Kidney (tissue), 14 donors: ENCODE data around the gene TMEM192. TPM values are rescaled to one million over a fixed set of nuclear protein-coding genes. Genes with fewer than 3 reads are reported as not detected.
A peak's percentile ranks its signal among the peaks of the same experiment; 100 is the strongest.
"Not testable (repeated sequence)": the region's sequence is repeated elsewhere in the genome, so short reads cannot be mapped to it uniquely, and the experiment has no call there.

ENCODE experiments used
- DNase-seq, 5 donors: peaks; one replicate each; pipeline ENCODE4 v3.0.0-alpha.2; 2013 to 2020
- FAIRE-seq: peaks from 2 replicates; lab custom pipeline; 2012; peaks lifted over from hg19 to GRCh38; lab: Jason Lieb, UNC
- H3K27ac ChIP-seq, 2 donors: one replicate each; pipeline ENCODE4 v1.7.0; 2013; ENCODE audit warnings: low read depth in 2 of 2, low read length in 2 of 2, inconsistent platforms in 1 of 2
- H3K27me3 ChIP-seq: one replicate; pipeline ENCODE4 v1.7.1; 2013; ENCODE audit warnings: low read length, inconsistent platforms; ENCODE audit not compliant: control insufficient read depth, insufficient read depth
- H3K36me3 ChIP-seq, 3 donors: one replicate each; pipeline versions ENCODE4 v1.7.0 to v1.7.1; 2013; ENCODE audit warnings: low read length in 3 of 3, control low read depth in 1 of 3, inconsistent platforms in 1 of 3; ENCODE audit not compliant: insufficient read depth in 3 of 3, control insufficient read depth in 2 of 3
- H3K4me1 ChIP-seq, 3 donors: one replicate each; pipeline versions ENCODE4 v1.7.0 to v1.7.1; 2013; ENCODE audit warnings: low read length in 3 of 3, inconsistent platforms in 1 of 3, low read depth in 1 of 3; ENCODE audit not compliant: control insufficient read depth in 2 of 3, insufficient read depth in 2 of 3
- H3K4me3 ChIP-seq, 3 donors: one replicate each; pipeline versions ENCODE4 v1.7.0 to v1.8.1; 2013; ENCODE audit warnings: low read length in 3 of 3, control low read depth in 1 of 3, inconsistent platforms in 1 of 3
- H3K9ac ChIP-seq, 3 donors: one replicate each; pipeline versions ENCODE4 v1.7.0 to v1.7.1; 2013; ENCODE audit warnings: low read length in 3 of 3, control low read depth in 1 of 3, inconsistent platforms in 1 of 3
- H3K9me3 ChIP-seq, 3 donors: one replicate each; pipeline versions ENCODE4 v1.7.0 to v1.7.1; 2013; ENCODE audit warnings: low read length in 3 of 3, control low read depth in 1 of 3, inconsistent platforms in 1 of 3; ENCODE audit not compliant: control insufficient read depth in 2 of 3, insufficient read depth in 1 of 3
- intact Hi-C: fragments of 100-400 bp; cut with DNase I; formaldehyde crosslinking; loops from one replicate; pipeline ENCODE4 v1.11.1; 2022
- polyA plus RNA-seq: library from polyadenylated mRNA; stranded (reverse); fragments of 350-450 nt; fragmentation: Illumina TruSeq; extraction: RNeasy Lipid Tissue Mini Kit (QIAGEN cat#74804); gene quantifications from one replicate; pipeline ENCODE4 v1.2.3, GENCODE V29; 2014; ENCODE audit warnings: low read depth, low replicate concordance; ENCODE audit not compliant: insufficient read depth
- total RNA-seq: library from RNA; stranded (reverse); fragmentation: NEBNext Ultra II Directional; extraction: Animal tissue kit (Norgen Biotek cat#: 25700); gene quantifications from one replicate; pipeline ENCODE4 v1.2.1, GENCODE V29; 2021
- TF ChIP-seq, protein P1 (sequence below): IDR thresholded peaks from 3 replicates; pipeline ENCODE4 v1.5.1; 2012; ENCODE audit warnings: mild to moderate bottlenecking, moderate library complexity, borderline replicate concordance; ENCODE audit not compliant: insufficient read depth; ENCODE audit errors: extremely low read depth
- donor health status: control.
- donor health status: control.
- donor health status: control.
- donor health status: control.
- donor health status: control.
- donor health status: DM: yes; HTN: yes; CAD: no.
- donor health status: Normal renal cell carcinoma (clear cell type).

TMEM192 gene
- total and polyA plus RNA-seq, 2 donors from 2014 or later: 14.9 to 19.6 TPM

DNA sequence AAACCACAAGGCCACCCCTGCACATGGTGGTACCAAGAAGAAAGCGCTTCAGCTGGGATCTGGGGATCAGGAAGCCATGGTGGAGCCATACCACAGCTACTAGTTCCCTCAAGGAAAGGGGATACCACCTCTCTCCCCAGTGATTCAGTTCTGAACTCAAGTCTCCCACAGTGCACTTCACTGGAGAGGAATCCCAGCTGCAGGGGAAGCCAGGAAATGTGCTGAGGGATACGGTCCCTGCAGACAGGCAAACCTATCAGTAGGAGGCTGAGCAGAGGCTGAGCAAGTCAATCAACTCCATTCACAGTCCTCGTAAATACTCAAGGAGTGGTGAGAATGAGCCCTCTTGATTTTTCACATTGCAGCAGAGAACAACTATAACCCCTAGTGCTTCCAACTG is 11.0 kb downstream of the TMEM192 start:
- peaks cover 0 to 3% (median 0%) of the 10 kb centered on the region in 3 donors for H3K4me1 ChIP-seq
- intact Hi-C loops: no loop called here
- no peak overlapping the region for H3K27ac ChIP-seq
- H3K4me3 ChIP-seq: no peak overlapping the region
- no peaks in the 10 kb centered on the region for H3K27me3 ChIP-seq
- no peak for DNase-seq
- TF ChIP-seq, protein P1, sequence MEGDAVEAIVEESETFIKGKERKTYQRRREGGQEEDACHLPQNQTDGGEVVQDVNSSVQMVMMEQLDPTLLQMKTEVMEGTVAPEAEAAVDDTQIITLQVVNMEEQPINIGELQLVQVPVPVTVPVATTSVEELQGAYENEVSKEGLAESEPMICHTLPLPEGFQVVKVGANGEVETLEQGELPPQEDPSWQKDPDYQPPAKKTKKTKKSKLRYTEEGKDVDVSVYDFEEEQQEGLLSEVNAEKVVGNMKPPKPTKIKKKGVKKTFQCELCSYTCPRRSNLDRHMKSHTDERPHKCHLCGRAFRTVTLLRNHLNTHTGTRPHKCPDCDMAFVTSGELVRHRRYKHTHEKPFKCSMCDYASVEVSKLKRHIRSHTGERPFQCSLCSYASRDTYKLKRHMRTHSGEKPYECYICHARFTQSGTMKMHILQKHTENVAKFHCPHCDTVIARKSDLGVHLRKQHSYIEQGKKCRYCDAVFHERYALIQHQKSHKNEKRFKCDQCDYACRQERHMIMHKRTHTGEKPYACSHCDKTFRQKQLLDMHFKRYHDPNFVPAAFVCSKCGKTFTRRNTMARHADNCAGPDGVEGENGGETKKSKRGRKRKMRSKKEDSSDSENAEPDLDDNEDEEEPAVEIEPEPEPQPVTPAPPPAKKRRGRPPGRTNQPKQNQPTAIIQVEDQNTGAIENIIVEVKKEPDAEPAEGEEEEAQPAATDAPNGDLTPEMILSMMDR: no peak
- H3K36me3 ChIP-seq: peaks cover 0 to 11% (median 8%) of the 10 kb centered on the region in 3 donors
- no peaks in the 10 kb centered on the region for H3K9me3 ChIP-seq
- H3K9ac ChIP-seq: no peak overlapping the region
- FAIRE-seq: no peak

DNA sequence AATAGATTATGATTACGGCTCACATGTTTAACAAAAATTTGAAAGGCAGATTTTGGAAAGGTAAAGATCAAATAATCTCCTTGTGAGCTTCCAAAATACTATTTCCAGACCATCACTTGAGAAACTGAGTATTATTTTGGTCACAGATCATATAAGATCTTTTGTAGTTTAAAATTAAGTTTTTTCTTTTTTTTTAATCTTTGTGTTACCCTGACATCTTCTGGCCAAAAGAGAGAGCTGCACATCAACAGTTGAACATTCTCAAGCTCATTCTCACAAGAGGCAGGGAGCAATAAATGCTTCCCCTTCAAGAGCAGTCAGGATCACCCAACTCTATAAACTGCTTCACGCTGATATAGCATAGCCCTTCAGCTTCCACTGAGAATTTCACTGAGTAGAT is 15.9 kb downstream of the TMEM192 start:
- DNase-seq: peak in 2 of 5 donors; percentile 39 to 56
- TF ChIP-seq, protein P1: peak; percentile 34
- FAIRE-seq: no peak
- H3K9me3 ChIP-seq: no peaks in the 10 kb centered on the region
- intact Hi-C loops: no loop called here
- H3K27me3 ChIP-seq: no peaks in the 10 kb centered on the region
- H3K27ac ChIP-seq: no peak overlapping the region
- no peak overlapping the region for H3K9ac ChIP-seq
- H3K36me3 ChIP-seq: peaks cover 0 to 11% (median 7%) of the 10 kb centered on the region in 3 donors
- H3K4me1 ChIP-seq: no peaks in the 10 kb centered on the region
- H3K4me3 ChIP-seq: no peak overlapping the region

DNA sequence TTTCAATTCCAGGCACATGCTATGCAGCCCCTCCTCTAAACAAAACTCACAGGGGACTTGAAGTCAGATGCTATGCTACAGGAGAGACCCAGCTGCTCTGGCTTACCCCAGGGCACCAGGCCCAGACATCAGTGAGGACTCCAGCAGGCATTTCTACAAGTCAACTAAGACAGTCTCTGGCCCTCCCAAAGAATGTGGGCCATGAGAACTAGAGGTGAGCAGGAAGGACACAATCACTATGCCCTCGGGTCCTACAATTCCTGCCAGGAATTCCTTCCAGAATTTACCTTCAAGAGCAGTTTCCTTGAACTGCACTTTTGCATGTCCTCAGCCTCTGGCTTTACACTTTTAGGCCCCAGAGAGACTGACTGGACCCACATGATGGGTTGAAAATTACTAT is 17.4 kb downstream of the TMEM192 start:
- TF ChIP-seq, protein P1: no peak
- Histone ChIP-seq H3K9ac (no peak overlapping the region), H3K9me3 (no peaks in the 10 kb centered on the region), H3K4me3 (no peak overlapping the region), H3K27me3 (no peaks in the 10 kb centered on the region), H3K4me1 (no peaks in the 10 kb centered on the region), H3K36me3 (peaks cover 0 to 7% (median 3%) of the 10 kb centered on the region in 3 donors), H3K27ac (no peak overlapping the region)
- DNase-seq: no peak
- intact Hi-C loops: no loop called here
- no peak for FAIRE-seq

DNA sequence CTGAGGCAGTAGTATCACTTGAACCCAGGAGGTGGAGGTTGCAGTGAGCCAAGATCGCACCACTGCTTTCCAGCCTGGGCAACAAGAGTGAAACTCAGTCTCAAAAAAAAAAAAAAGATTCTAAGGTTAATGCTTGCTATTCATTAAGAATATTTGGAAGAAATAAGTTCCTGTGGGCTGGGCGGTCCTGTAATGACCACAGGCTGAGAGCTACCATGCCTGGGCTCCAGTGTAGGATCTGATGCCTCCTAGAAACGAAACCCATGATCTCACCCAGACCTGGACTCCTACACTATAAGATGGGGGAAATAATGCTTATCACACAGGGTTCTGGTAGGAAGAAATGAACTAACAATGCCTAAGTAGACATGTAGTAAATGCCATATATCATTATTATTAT is 17.8 kb downstream of the TMEM192 start:
- no peak overlapping the region for H3K9ac ChIP-seq
- no peaks in the 10 kb centered on the region for H3K27me3 ChIP-seq
- H3K36me3 ChIP-seq: peaks cover 0 to 7% (median 3%) of the 10 kb centered on the region in 3 donors
- DNase-seq (no peak), FAIRE-seq (no peak)
- H3K4me3 ChIP-seq: no peak overlapping the region
- no peaks in the 10 kb centered on the region for H3K4me1 ChIP-seq
- intact Hi-C loops: no loop called here
- no peaks in the 10 kb centered on the region for H3K9me3 ChIP-seq
- TF ChIP-seq, protein P1: no peak
- no peak overlapping the region for H3K27ac ChIP-seq

DNA sequence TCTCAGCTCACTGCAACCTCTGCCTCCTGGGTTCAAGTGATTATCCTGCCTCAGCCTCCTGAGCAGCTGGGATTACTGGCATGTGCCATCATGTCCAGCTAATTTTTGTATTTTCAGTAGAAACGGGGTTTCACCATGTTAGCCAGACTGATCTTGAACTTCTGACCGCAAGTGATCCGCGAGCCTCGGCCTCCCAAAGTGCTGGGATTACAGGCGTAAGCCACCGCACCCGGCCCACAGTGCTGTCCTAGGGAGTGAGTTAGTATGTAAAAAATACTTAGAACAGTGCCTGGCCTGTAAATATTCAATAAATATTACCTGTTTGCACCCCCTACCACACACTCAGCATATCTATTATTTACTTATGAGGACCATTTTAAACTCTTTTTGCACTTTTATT is 20.5 kb downstream of the TMEM192 start:
- H3K9me3 ChIP-seq, H3K27me3 ChIP-seq, H3K27ac ChIP-seq, FAIRE-seq, H3K9ac ChIP-seq, H3K4me3 ChIP-seq, H3K4me1 ChIP-seq, intact Hi-C loops: not testable (repeated sequence)
- DNase-seq: peak in 1 of 5 donors; percentile 34
- peaks cover 1 to 10% (median 6%) of the 10 kb centered on the region in 3 donors for H3K36me3 ChIP-seq
